Stimulated activated CD4-positive, alpha-beta T cell treated with anti-CD3 and anti-CD28 coated beads, Interleukin-1b, Interleukin-23, amount 100 ng/mL, for 4 hours (primary cell): ENCODE data around the gene ZNF516.

ENCODE experiments used
- DNase-seq, 2 donors: peaks; one replicate each; pipeline ENCODE4 v3.0.0-alpha.2; 2020; ENCODE audit warnings: low read depth in 2 of 2

The ZNF516 gene

GRCh38 chr18:76455003-76455676, 39.9 kb downstream of the ZNF516 start:
- DNase-seq = no peak

- DNase-seq = no peak
Observed at GRCh38 chr18:76454418-76454817, 40.6 kb downstream of the ZNF516 start.

- no peak for DNase-seq
Observed at GRCh38 chr18:76453932-76454331, 41.1 kb downstream of the ZNF516 start.

- no peak for DNase-seq
Observed at GRCh38 chr18:76453057-76453561, 41.9 kb downstream of the ZNF516 start.

GRCh38 chr18:76452357-76452756, 42.7 kb downstream of the ZNF516 start:
- no peak for DNase-seq

- DNase-seq = no peak
Observed at GRCh38 chr18:76451396-76452331, 43.4 kb downstream of the ZNF516 start.

GRCh38 chr18:76450452-76451395, 44.3 kb downstream of the ZNF516 start:
- DNase-seq = no peak

- DNase-seq = no peak
Observed at GRCh38 chr18:76449111-76449453, 46.0 kb downstream of the ZNF516 start.

GRCh38 chr18:76448256-76449110, 46.6 kb downstream of the ZNF516 start:
- DNase-seq = no peak

- no peak for DNase-seq
Observed at GRCh38 chr18:76447258-76447890, 47.7 kb downstream of the ZNF516 start.

GRCh38 chr18:76446321-76447257, 48.5 kb downstream of the ZNF516 start:
- DNase-seq = no peak

- no peak for DNase-seq
Observed at GRCh38 chr18:76445741-76446232, 49.3 kb downstream of the ZNF516 start.

- DNase-seq = no peak
Observed at GRCh38 chr18:76445275-76445674, 49.8 kb downstream of the ZNF516 start.

GRCh38 chr18:76444446-76445105, 50.5 kb downstream of the ZNF516 start:
- no peak for DNase-seq

GRCh38 chr18:76443519-76444445, 51.3 kb downstream of the ZNF516 start:
- DNase-seq = no peak

GRCh38 chr18:76442413-76443171, 52.5 kb downstream of the ZNF516 start:
- DNase-seq = no peak
